Psoas muscle (tissue), 8 donors: ENCODE measurements around the gene EXOC7. TPM values are rescaled to one million over a fixed set of nuclear protein-coding genes. Genes with fewer than 3 reads are reported as not detected.

ENCODE experiments used
- ATAC-seq, 4 donors: fragments of 200-7000 bp; cut with Tn5 transposase; one replicate each; pipeline ENCODE4 v1.9.1; 2020; ENCODE audit warnings: moderate library complexity in 3 of 4, mild to moderate bottlenecking in 2 of 4
- DNase-seq, 2 donors: peaks; one replicate each; pipeline ENCODE4 v3.0.0-alpha.2; 2020
- H3K27ac ChIP-seq: fragments of 200-600 bp; one replicate; pipeline ENCODE4 v1.8.0; 2022
- H3K27me3 ChIP-seq, 3 donors: fragments of 200-600 bp in 1 of 3; one replicate each; pipeline versions ENCODE4 v1.6.1 to v1.8.0; 2013 to 2022; ENCODE audit warnings: low read length in 2 of 3, mild to moderate bottlenecking in 2 of 3, moderate library complexity in 1 of 3; ENCODE audit not compliant: insufficient read depth in 3 of 3
- H3K36me3 ChIP-seq, 2 donors: fragments of 200-600 bp in 1 of 2; one replicate each; pipeline versions ENCODE4 v1.6.1 to v1.8.0; 2013 to 2022; ENCODE audit warnings: low read depth in 1 of 2, mild to moderate bottlenecking in 1 of 2, moderate library complexity in 1 of 2; ENCODE audit not compliant: insufficient read depth in 1 of 2
- H3K4me1 ChIP-seq: fragments of 200-600 bp; one replicate; pipeline ENCODE4 v1.8.0; 2022
- H3K4me3 ChIP-seq: fragments of 200-600 bp; one replicate; pipeline ENCODE4 v1.8.0; 2022; ENCODE audit warnings: mild to moderate bottlenecking
- H3K9me3 ChIP-seq: fragments of 200-600 bp; one replicate; pipeline ENCODE4 v1.8.0; 2022
- CTCF ChIP-seq: fragments of 200-600 bp; IDR thresholded peaks from one replicate; pipeline ENCODE4 v1.8.0; 2022; ENCODE audit warnings: antibody characterized with exemption
- WGBS, 3 donors: extraction: QIAGEN DNeasy Blood & Tissue Kit; methylation state at CpG; one replicate each; pipeline versions ENCODE4 v1.1.6 to v1.1.7; 2013; 5-methylcytosine and 5-hydroxymethylcytosine counted together
- intact Hi-C, 2 donors: fragments of 100-400 bp; cut with DNase I; formaldehyde crosslinking; loops; one replicate each; pipeline versions ENCODE4 v1.11.0 to v1.14.2; 2022
- polyA plus RNA-seq, 3 donors: library from polyadenylated mRNA; stranded (reverse); fragments of 200-250 nt; gene quantifications; one replicate each; pipeline ENCODE4 v1.2.3, GENCODE V29; 2013
- total RNA-seq, 4 donors: library from RNA; stranded (reverse); fragmentation: NEBNext Ultra II Directional in 2 of 4; extraction: Animal tissue kit (Norgen Biotek cat#: 25700) in 2 of 4; gene quantifications; one replicate each; pipeline versions ENCODE4 v1.2.1 to v1.2.4, GENCODE V29; 2021 to 2023
- donor health status: healthy with polysubstance abuse.
- donor health status: DM: no; HTN: no; CAD: no; lungs with moderate emphysema.
- donor health status: Bipolar disorder and iron deficiency.
- donor health status: healthy.
- donor health status: DM: yes; HTN: yes; CAD: no.
- donor health status: DM: no; HTN: no; CAD: no.
- donor health status: DM: no; HTN: no; CAD: no.
- donor health status: DM: yes; HTN: yes; CAD: no.

The EXOC7 gene
- total and polyA plus RNA-seq, 7 donors: 26.3 to 61.0 (median 56.0) TPM

DNA sequence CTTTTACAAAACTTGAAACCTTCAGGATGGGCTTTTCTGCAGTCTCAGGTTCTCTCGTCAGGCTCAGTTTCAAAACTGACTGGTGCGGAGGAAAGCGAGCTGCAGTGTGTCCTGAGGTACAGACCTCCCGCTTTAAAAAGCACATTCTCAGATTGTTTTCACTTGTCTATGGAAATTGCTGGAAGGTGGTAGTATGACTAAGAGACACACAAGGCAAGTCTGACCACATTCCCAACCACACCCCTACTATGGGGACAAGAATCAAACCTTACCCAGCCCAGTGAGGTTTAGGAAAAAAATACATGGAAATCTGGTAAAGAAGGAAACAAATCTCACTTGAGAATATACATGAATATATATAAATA is 49.5 kb downstream of the EXOC7 start:
- Histone ChIP-seq H3K9me3 (no peaks in the 10 kb centered on the region), H3K27me3 (no peaks in the 10 kb centered on the region), H3K4me1 (no peaks in the 10 kb centered on the region), H3K27ac (no peak overlapping the region), H3K4me3 (no peak overlapping the region), H3K36me3 (peaks cover 6 to 100% of the 10 kb centered on the region in 2 donors)
- ATAC-seq (no peak), DNase-seq (no peak)
- intact Hi-C loops: no loop called here
- WGBS, 3 donors: 90 to 95% (median 94%) methylated on average over 4 of the region's 4 CpGs
- TF ChIP-seq CTCF: no peak

DNA sequence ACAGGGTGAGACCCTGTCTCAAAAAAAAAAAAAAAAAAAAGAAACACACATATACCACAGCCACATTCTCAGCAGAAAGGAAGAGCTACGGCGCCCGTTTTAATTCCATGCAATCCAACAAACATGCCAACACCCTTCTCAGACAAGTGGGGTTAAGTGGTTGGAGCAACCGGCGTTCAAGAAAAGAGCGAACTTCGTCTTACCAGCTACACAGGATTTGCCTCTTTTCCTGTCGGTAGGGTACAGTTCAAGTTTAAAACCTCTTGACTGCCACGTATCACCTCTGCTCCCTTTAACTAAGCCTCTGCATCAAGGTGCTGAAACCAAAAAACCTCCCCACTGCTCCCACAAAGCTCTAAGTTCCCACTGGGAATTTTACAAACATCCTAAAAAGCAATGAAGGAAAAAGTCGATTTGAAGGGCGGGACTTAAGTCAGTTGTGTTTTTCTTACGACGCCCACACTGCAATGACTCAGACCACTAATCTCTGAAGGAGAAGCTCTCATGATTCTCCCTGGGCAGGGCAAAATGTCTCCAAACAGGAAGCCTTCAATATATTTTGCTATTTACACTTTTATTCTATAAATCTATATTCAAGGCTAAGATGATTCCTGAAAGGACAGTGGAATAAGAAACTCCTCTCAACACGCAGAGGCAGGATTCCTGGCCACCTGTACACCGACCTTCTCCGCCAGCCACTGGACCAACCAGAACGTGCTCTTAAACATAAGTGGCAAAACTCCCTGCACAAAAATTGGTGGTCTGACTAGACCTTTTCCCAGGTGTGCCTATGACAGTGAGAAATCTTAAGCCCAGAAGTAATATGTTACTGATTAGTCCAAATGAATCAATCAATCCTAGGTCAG is 50.1 kb downstream of the EXOC7 start:
- H3K36me3 ChIP-seq: peaks cover 6 to 100% of the 10 kb centered on the region in 2 donors
- ATAC-seq: no peak
- intact Hi-C loops: no loop called here
- no peak overlapping the region for H3K27ac ChIP-seq
- no peak overlapping the region for H3K4me3 ChIP-seq
- no peak for TF ChIP-seq CTCF
- H3K9me3 ChIP-seq: no peaks in the 10 kb centered on the region
- 87 to 88% (median 88%) methylated on average over 17 of the region's 17 CpGs for WGBS, 3 donors
- no peak for DNase-seq
- no peaks in the 10 kb centered on the region for H3K27me3 ChIP-seq
- no peaks in the 10 kb centered on the region for H3K4me1 ChIP-seq

DNA sequence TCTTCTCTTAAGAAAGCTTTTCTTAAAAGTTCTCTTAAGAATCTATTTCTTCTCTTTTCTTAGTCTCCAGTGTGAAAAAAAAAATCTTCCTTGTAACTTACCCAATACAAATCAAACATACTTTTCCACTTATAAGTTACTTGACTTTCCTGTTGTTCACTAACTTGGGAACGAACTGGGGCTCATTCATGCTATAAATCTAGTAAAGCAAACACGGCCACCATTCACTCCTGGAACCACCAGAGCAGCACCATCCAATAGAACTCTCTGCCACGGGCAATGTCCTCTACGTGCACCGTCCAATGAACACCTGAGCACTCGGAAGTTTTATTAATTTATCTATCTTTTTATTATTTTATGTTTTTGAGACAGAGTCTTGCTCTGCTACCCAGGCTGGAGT is 52.0 kb downstream of the EXOC7 start:
- Histone ChIP-seq H3K27me3 (no peaks in the 10 kb centered on the region), H3K4me1 (no peaks in the 10 kb centered on the region), H3K36me3 (peaks cover 13 to 100% of the 10 kb centered on the region in 2 donors), H3K9me3 (no peaks in the 10 kb centered on the region), H3K27ac (no peak overlapping the region), H3K4me3 (no peak overlapping the region)
- no peak for DNase-seq
- 86 to 87% (median 87%) methylated on average over 6 of the region's 6 CpGs for WGBS, 3 donors
- intact Hi-C loops: no loop called here
- no peak for ATAC-seq
- TF ChIP-seq CTCF: no peak

DNA sequence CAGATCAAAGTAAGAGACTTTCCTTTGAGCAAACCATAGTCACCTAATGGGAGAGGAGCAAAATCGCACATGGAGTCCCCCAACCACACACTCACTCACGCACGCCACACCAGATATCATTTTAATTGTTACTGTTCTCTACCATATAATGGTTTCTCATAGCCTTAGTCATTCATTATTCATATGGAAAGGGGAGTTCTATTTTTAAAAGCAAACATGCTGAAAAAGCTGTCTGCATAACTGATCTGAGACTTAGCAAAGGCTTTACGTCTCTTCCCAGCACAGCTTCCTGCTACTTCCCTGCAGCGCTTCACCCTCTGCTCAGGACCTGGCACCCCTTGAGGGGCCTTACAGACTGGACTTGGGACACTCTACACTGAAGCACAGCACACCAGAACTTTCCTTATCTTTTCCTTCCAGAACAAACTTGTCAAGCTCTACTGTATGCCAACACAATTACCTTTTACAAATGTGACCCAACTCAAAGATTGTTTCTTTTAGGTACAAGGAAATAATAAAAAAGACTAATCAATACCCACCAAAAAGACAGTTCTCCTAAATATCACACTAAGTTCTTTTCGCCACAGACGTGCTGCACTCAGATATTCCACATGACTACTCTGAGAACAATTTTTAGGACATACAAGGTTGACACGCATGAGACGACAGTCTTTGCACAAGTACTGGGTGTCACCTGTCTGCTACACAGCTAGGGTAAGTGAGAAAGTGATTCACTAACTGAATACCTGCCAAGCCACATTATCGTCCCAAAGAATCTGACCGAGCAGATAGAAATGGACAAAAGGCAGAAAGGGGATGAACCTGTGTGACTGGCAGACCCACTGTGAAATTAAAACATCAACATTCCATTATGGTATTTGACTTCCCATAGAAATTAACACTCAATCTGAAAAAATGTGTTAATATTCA is 52.8 kb downstream of the EXOC7 start:
- Histone ChIP-seq H3K27ac (peak overlapping the region; percentile 26), H3K9me3 (no peaks in the 10 kb centered on the region), H3K4me3 (no peak overlapping the region), H3K27me3 (no peaks in the 10 kb centered on the region), H3K36me3 (peaks cover 15 to 100% of the 10 kb centered on the region in 2 donors), H3K4me1 (no peaks in the 10 kb centered on the region)
- TF ChIP-seq CTCF: no peak
- no peak for DNase-seq
- WGBS, 3 donors: 78 to 93% (median 84%) methylated on average over 11 of the region's 11 CpGs
- ATAC-seq: peak; percentile 78 to 89 (median 87)
- intact Hi-C loops: no loop called here
